ENCODE measurements around the gene OMA1. TPM values are rescaled to one million over a fixed set of nuclear protein-coding genes. Genes with fewer than 3 reads are reported as not detected.

Gene OMA1
- total RNA-seq, 4 donors from 2014 or later: 18.3 to 25.6 (median 19.4) TPM

GRCh38 chr1:58573138-58573537 is 26.6 kb upstream of the OMA1 start:
- TF ChIP-seq CTCF (IDR thresholded peaks at IDR 0.05; ENCODE audit: low read depth): no peak

GRCh38 chr1:58572690-58573089 is 26.2 kb upstream of the OMA1 start:
- TF ChIP-seq CTCF (IDR thresholded peaks at IDR 0.05; ENCODE audit: low read depth): no peak

GRCh38 chr1:58571616-58572015 is 25.1 kb upstream of the OMA1 start:
- TF ChIP-seq CTCF (IDR thresholded peaks at IDR 0.05; ENCODE audit: low read depth): no peak

GRCh38 chr1:58570817-58571216 is 24.3 kb upstream of the OMA1 start:
- TF ChIP-seq CTCF (IDR thresholded peaks at IDR 0.05; ENCODE audit: low read depth): no peak

GRCh38 chr1:58570094-58570493 is 23.6 kb upstream of the OMA1 start:
- TF ChIP-seq CTCF (IDR thresholded peaks at IDR 0.05; ENCODE audit: low read depth): no peak

GRCh38 chr1:58568911-58569310 is 22.4 kb upstream of the OMA1 start:
- no peak for TF ChIP-seq CTCF (IDR thresholded peaks at IDR 0.05; ENCODE audit: low read depth)

GRCh38 chr1:58568271-58568860 is 21.8 kb upstream of the OMA1 start:
- TF ChIP-seq CTCF (IDR thresholded peaks at IDR 0.05; ENCODE audit: low read depth): no peak

Measured in subcutaneous adipose tissue (tissue), 4 donors.